Kidney (tissue), 14 donors: ENCODE results near the gene SHC4. TPM values are rescaled to one million over a fixed set of nuclear protein-coding genes. Genes with fewer than 3 reads are reported as not detected.

Source experiments
- DNase-seq, 5 donors: peaks; one replicate each; pipeline ENCODE4 v3.0.0-alpha.2; 2013 to 2020
- FAIRE-seq: peaks from 2 replicates; lab custom pipeline; 2012; peaks lifted over from hg19 to GRCh38; lab: Jason Lieb, UNC
- H3K27ac ChIP-seq, 2 donors: one replicate each; pipeline ENCODE4 v1.7.0; 2013; ENCODE audit warnings: low read depth in 2 of 2, low read length in 2 of 2, inconsistent platforms in 1 of 2
- H3K27me3 ChIP-seq: one replicate; pipeline ENCODE4 v1.7.1; 2013; ENCODE audit warnings: low read length, inconsistent platforms; ENCODE audit not compliant: control insufficient read depth, insufficient read depth
- H3K36me3 ChIP-seq, 3 donors: one replicate each; pipeline versions ENCODE4 v1.7.0 to v1.7.1; 2013; ENCODE audit warnings: low read length in 3 of 3, control low read depth in 1 of 3, inconsistent platforms in 1 of 3; ENCODE audit not compliant: insufficient read depth in 3 of 3, control insufficient read depth in 2 of 3
- H3K4me1 ChIP-seq, 3 donors: one replicate each; pipeline versions ENCODE4 v1.7.0 to v1.7.1; 2013; ENCODE audit warnings: low read length in 3 of 3, inconsistent platforms in 1 of 3, low read depth in 1 of 3; ENCODE audit not compliant: control insufficient read depth in 2 of 3, insufficient read depth in 2 of 3
- H3K4me3 ChIP-seq, 3 donors: one replicate each; pipeline versions ENCODE4 v1.7.0 to v1.8.1; 2013; ENCODE audit warnings: low read length in 3 of 3, control low read depth in 1 of 3, inconsistent platforms in 1 of 3
- H3K9ac ChIP-seq, 3 donors: one replicate each; pipeline versions ENCODE4 v1.7.0 to v1.7.1; 2013; ENCODE audit warnings: low read length in 3 of 3, control low read depth in 1 of 3, inconsistent platforms in 1 of 3
- H3K9me3 ChIP-seq, 3 donors: one replicate each; pipeline versions ENCODE4 v1.7.0 to v1.7.1; 2013; ENCODE audit warnings: low read length in 3 of 3, control low read depth in 1 of 3, inconsistent platforms in 1 of 3; ENCODE audit not compliant: control insufficient read depth in 2 of 3, insufficient read depth in 1 of 3
- intact Hi-C: fragments of 100-400 bp; cut with DNase I; formaldehyde crosslinking; loops from one replicate; pipeline ENCODE4 v1.11.1; 2022
- polyA plus RNA-seq: library from polyadenylated mRNA; stranded (reverse); fragments of 350-450 nt; fragmentation: Illumina TruSeq; extraction: RNeasy Lipid Tissue Mini Kit (QIAGEN cat#74804); gene quantifications from one replicate; pipeline ENCODE4 v1.2.3, GENCODE V29; 2014; ENCODE audit warnings: low read depth, low replicate concordance; ENCODE audit not compliant: insufficient read depth
- total RNA-seq: library from RNA; stranded (reverse); fragmentation: NEBNext Ultra II Directional; extraction: Animal tissue kit (Norgen Biotek cat#: 25700); gene quantifications from one replicate; pipeline ENCODE4 v1.2.1, GENCODE V29; 2021
- TF ChIP-seq, protein P1 (sequence below): IDR thresholded peaks from 3 replicates; pipeline ENCODE4 v1.5.1; 2012; ENCODE audit warnings: mild to moderate bottlenecking, moderate library complexity, borderline replicate concordance; ENCODE audit not compliant: insufficient read depth; ENCODE audit errors: extremely low read depth
- donor health status: control.
- donor health status: control.
- donor health status: control.
- donor health status: control.
- donor health status: control.
- donor health status: DM: yes; HTN: yes; CAD: no.
- donor health status: Normal renal cell carcinoma (clear cell type).

Gene SHC4
- total and polyA plus RNA-seq, 2 donors from 2014 or later = 0.47 to 0.50 TPM

DNA sequence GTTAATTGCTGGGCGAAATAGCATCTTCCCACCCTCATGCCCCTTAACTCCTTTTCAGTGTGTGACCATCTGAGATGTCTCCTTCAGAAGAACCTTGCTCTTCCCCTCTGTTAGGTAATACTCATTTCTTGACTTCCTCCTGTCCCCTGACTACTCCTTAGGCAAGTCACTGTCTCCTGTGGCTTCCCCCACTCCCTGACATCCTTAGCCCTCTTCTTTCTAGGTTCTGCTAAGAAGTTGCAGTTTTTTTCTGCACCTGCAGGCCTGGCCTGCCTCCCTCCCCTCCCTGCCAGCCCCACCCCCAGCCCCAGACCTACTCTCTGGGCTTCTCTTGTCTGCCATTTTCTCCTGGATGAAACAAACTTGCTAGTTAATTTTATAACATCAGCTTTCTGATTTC lies 101.0 kb downstream of the SHC4 start:
- Histone ChIP-seq H3K27ac (no peak overlapping the region), H3K9me3 (no peaks in the 10 kb centered on the region), H3K9ac (no peak overlapping the region), H3K4me1 (no peaks in the 10 kb centered on the region), H3K36me3 (no peaks in the 10 kb centered on the region), H3K4me3 (no peak overlapping the region), H3K27me3 (no peaks in the 10 kb centered on the region)
- FAIRE-seq = no peak
- intact Hi-C loops = no loop called here
- no peak for DNase-seq
- TF ChIP-seq, protein P1, sequence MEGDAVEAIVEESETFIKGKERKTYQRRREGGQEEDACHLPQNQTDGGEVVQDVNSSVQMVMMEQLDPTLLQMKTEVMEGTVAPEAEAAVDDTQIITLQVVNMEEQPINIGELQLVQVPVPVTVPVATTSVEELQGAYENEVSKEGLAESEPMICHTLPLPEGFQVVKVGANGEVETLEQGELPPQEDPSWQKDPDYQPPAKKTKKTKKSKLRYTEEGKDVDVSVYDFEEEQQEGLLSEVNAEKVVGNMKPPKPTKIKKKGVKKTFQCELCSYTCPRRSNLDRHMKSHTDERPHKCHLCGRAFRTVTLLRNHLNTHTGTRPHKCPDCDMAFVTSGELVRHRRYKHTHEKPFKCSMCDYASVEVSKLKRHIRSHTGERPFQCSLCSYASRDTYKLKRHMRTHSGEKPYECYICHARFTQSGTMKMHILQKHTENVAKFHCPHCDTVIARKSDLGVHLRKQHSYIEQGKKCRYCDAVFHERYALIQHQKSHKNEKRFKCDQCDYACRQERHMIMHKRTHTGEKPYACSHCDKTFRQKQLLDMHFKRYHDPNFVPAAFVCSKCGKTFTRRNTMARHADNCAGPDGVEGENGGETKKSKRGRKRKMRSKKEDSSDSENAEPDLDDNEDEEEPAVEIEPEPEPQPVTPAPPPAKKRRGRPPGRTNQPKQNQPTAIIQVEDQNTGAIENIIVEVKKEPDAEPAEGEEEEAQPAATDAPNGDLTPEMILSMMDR = no peak

DNA sequence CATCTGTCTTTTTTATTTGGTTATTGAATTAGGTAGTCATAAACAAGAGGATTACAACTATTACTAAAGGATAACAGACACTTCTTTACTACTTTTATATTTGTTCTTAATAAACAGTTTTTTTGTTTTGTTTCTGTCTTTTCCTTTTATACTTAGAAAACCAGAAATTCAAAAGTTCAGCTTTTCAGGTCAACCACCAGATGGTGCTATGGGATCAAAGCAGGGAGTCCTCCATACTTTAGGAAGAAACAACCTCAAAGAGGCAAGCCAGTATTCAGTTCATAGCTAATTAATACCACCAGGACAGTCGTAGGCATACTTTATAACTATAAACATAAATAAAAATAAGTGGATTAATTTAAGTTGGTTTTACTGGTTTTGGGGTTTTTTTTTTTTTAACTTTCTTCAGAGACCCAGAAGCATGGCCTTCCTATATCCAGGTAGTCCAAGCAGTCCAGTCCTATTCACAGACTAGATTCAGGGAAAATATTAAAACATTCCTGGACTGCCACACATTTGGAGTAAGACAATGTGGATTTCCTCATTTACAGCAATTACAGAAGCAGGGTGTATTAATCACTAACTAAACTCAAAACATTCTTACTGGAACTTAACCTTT lies 101.8 kb downstream of the SHC4 start:
- Histone ChIP-seq H3K4me3 (no peak overlapping the region), H3K9ac (no peak overlapping the region), H3K9me3 (no peaks in the 10 kb centered on the region), H3K4me1 (no peaks in the 10 kb centered on the region), H3K27ac (no peak overlapping the region), H3K36me3 (no peaks in the 10 kb centered on the region), H3K27me3 (no peaks in the 10 kb centered on the region)
- TF ChIP-seq, protein P1 = peak; percentile 82
- DNase-seq = peak in 3 of 5 donors; percentile 47 to 85 (median 70)
- FAIRE-seq = peak; percentile 95
- intact Hi-C loops = no loop called here

DNA sequence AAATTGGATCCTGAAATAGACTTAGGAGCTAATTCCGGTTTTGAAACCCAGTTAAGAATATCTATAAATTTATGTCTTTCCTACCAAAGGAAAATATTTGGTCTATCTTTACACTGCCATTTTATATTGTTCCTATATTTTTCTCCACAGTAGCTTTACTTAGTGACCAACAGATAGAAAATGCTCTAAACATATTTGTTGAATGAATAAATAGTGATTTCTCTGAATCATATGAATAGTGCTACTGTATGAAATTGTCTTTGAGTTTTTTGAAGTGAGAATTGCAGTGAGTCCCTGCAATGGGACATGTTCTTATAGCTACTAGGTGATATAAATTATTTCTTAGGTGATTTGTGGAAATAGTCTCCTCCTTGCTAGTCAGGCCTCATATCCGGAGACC lies 104.3 kb downstream of the SHC4 start:
- Histone ChIP-seq H3K4me3 (no peak overlapping the region), H3K4me1 (peaks cover 0 to 5% (median 2%) of the 10 kb centered on the region in 3 donors), H3K9ac (no peak overlapping the region), H3K36me3 (no peaks in the 10 kb centered on the region), H3K27ac (no peak overlapping the region), H3K9me3 (no peaks in the 10 kb centered on the region), H3K27me3 (no peaks in the 10 kb centered on the region)
- FAIRE-seq (peak; percentile 8), DNase-seq (no peak)
- TF ChIP-seq, protein P1 = no peak
- intact Hi-C loops = no loop called here

DNA sequence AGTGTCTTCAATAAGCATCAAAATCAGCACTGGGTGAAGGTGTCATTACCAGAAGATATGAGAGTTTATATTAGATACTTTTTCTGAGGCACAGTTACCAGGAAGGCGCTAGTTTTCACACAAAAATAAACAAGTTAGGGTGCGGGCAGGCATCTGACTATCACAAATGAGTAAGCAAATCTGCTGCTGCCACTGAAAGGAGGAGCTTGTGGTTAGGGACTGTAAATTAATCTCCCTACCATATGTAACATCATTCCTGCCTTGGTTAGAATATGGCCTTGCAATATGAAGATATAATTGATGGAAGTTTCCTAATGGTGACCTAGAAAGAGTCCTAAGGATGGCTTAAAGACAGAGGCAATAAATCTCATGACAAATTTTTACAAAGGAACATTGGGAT lies 105.3 kb downstream of the SHC4 start:
- Histone ChIP-seq H3K9me3 (no peaks in the 10 kb centered on the region), H3K27ac (no peak overlapping the region), H3K36me3 (no peaks in the 10 kb centered on the region), H3K27me3 (no peaks in the 10 kb centered on the region), H3K9ac (no peak overlapping the region), H3K4me1 (peaks cover 0 to 5% (median 2%) of the 10 kb centered on the region in 3 donors), H3K4me3 (no peak overlapping the region)
- no peak for DNase-seq
- intact Hi-C loops = no loop called here
- TF ChIP-seq, protein P1 = no peak
- FAIRE-seq = no peak
